Endothelial cell of umbilical vein (primary cell): Measurements from ENCODE around the gene LAMB2. TPM values are rescaled to one million over a fixed set of nuclear protein-coding genes. Genes with fewer than 3 reads are reported as not detected.
A peak's percentile ranks its signal among the peaks of the same experiment; 100 is the strongest.

Experiments
- BruUV-seq: library from RNA; stranded (reverse); fragments of 400-500 nt; replicated peaks from 2 replicates; lab custom pipeline; 2021; lab: Mats Ljungman, UMichigan
- CTCF ChIA-PET: fragments of 300-600, 350-600 bp; sonication (Branson Sonifier 250); formaldehyde crosslinking; loops from one replicate; lab custom pipeline; 2021; ENCODE audit warnings: antibody characterized with exemption, inconsistent platforms; lab: Charles Lee
- POLR2A ChIA-PET: fragments of 300-600, 350-600 bp; sonication (Branson Sonifier 250); formaldehyde crosslinking; loops from one replicate; lab custom pipeline; 2021; ENCODE audit warnings: antibody characterized with exemption, inconsistent platforms; lab: Charles Lee
- DNase-seq: peaks from one replicate; pipeline ENCODE4 v3.0.0-alpha.2; 2011; ENCODE audit warnings: low read depth, low spot score
- FAIRE-seq: peaks from 2 replicates; lab custom pipeline; 2011; peaks lifted over from hg19 to GRCh38; lab: Jason Lieb, UNC
- H2AFZ ChIP-seq: 2 replicates; pipeline ENCODE4 v1.6.0; 2012; ENCODE audit warnings: low read depth, low read length, control low read depth, inconsistent platforms
- H3K27ac ChIP-seq: 2 replicates; pipeline ENCODE4 v1.5.1; 2011; ENCODE audit warnings: low read depth, mild to moderate bottlenecking, control low read depth, low read length, moderate library complexity; ENCODE audit not compliant: insufficient read depth
- H3K27me3 ChIP-seq, 2 experiments: 2 replicates each; pipeline versions ENCODE4 v1.6.0 to v1.6.1; 2011; ENCODE audit warnings: low read length in 2 of 2, mixed read lengths in 1 of 2; ENCODE audit not compliant: control insufficient read depth in 2 of 2, insufficient read depth in 2 of 2
- H3K36me3 ChIP-seq, 2 experiments: 2 replicates in 1 of 2; 3 replicates in 1 of 2; pipeline ENCODE4 v1.5.1; 2011; ENCODE audit warnings: low read length in 2 of 2, mild to moderate bottlenecking in 1 of 2, moderate library complexity in 1 of 2; ENCODE audit not compliant: control insufficient read depth in 2 of 2, insufficient read depth in 2 of 2; ENCODE audit errors: extremely low read depth in 1 of 2
- H3K4me1 ChIP-seq: 3 replicates; pipeline ENCODE4 v1.5.1; 2011; ENCODE audit warnings: mild to moderate bottlenecking, low read length; ENCODE audit not compliant: control insufficient read depth, insufficient read depth; ENCODE audit errors: extremely low read depth
- H3K4me2 ChIP-seq: 2 replicates; pipeline ENCODE4 v1.6.1; 2011; ENCODE audit warnings: low read length, control low read depth, mixed read lengths; ENCODE audit not compliant: insufficient read depth
- H3K4me3 ChIP-seq, 3 experiments: fragments of 200-600 bp in 1 of 3; sonication (generic), shearing (Covaris generic) in 1 of 3; replicated peaks in 1 of 3; 2 replicates each; pipeline ENCODE4 v1.5.1; 2011 to 2016; ENCODE audit warnings: control low read depth in 3 of 3, low read length in 3 of 3, mild to moderate bottlenecking in 2 of 3, inconsistent platforms in 1 of 3, low read depth in 1 of 3, moderate library complexity in 1 of 3; ENCODE audit not compliant: insufficient read depth in 1 of 3
- H3K79me2 ChIP-seq: 2 replicates; pipeline ENCODE4 v1.6.0; 2012; ENCODE audit warnings: low read length, inconsistent platforms; ENCODE audit not compliant: control insufficient read depth, insufficient read depth
- H3K9ac ChIP-seq: replicated peaks from 2 replicates; pipeline ENCODE3; 2011; ENCODE audit warnings: low read length, control low read depth; ENCODE audit not compliant: insufficient read depth; ENCODE audit errors: extremely low read depth
- H3K9me1 ChIP-seq: replicated peaks from 3 replicates; pipeline ENCODE4 v1.6.0; 2011; ENCODE audit warnings: mild to moderate bottlenecking, low read length; ENCODE audit not compliant: control insufficient read depth, insufficient read depth; ENCODE audit errors: extremely low read depth
- H3K9me3 ChIP-seq: replicated peaks from 2 replicates; pipeline ENCODE4 v1.5.1; 2012; ENCODE audit warnings: low read length, inconsistent platforms; ENCODE audit not compliant: control insufficient read depth, insufficient read depth
- H4K20me1 ChIP-seq: replicated peaks from 2 replicates; pipeline ENCODE3; 2011; ENCODE audit warnings: mild to moderate bottlenecking, low read length; ENCODE audit not compliant: control insufficient read depth, insufficient read depth; ENCODE audit errors: extremely low read depth
- CTCF ChIP-seq, 2 donors: IDR thresholded peaks; 1 replicate in 1 of 2; 2 replicates in 1 of 2; pipeline ENCODE4 v1.5.1; 2011; ENCODE audit warnings: low read length in 2 of 2, mild to moderate bottlenecking in 2 of 2, moderate library complexity in 2 of 2, control low read depth in 1 of 2, inconsistent platforms in 1 of 2, low read depth in 1 of 2; ENCODE audit not compliant: insufficient read depth in 1 of 2; ENCODE audit errors: extremely low read depth in 1 of 2
- EZH2 ChIP-seq: IDR thresholded peaks from 2 replicates; pipeline ENCODE4 v1.6.1; 2012; ENCODE audit warnings: borderline replicate concordance, low read depth, mild to moderate bottlenecking, moderate library complexity, low read length, inconsistent platforms; ENCODE audit not compliant: severe bottlenecking
- FOS ChIP-seq: IDR thresholded peaks from 2 replicates; pipeline ENCODE4 v1.6.1; 2011; ENCODE audit warnings: mild to moderate bottlenecking, low read length, moderate library complexity, borderline replicate concordance; ENCODE audit not compliant: insufficient read depth
- GATA2 ChIP-seq: IDR thresholded peaks from 2 replicates; pipeline ENCODE4 v1.7.0; 2011; ENCODE audit warnings: low read depth, mild to moderate bottlenecking, moderate library complexity, mixed read lengths, low read length; ENCODE audit not compliant: insufficient read length, insufficient read depth
- JUN ChIP-seq: IDR thresholded peaks from 2 replicates; pipeline ENCODE4 v1.6.1; 2011; ENCODE audit warnings: borderline replicate concordance, low read depth; ENCODE audit not compliant: insufficient read length, insufficient read depth
- MAX ChIP-seq: IDR thresholded peaks from 2 replicates; pipeline ENCODE4 v1.6.1; 2011; ENCODE audit not compliant: insufficient read depth, insufficient read length
- MYC ChIP-seq: IDR thresholded peaks from one replicate; pipeline ENCODE4 v1.6.1; 2011; ENCODE audit warnings: mild to moderate bottlenecking, low read depth, low read length
- POLR2A ChIP-seq: IDR thresholded peaks from 2 replicates; pipeline ENCODE4 v1.6.1; 2012; ENCODE audit warnings: low read depth, mild to moderate bottlenecking, control low read depth, low read length
- POLR2AphosphoS5 ChIP-seq: IDR thresholded peaks from 2 replicates; pipeline ENCODE4 v1.6.1; 2012; ENCODE audit warnings: low read depth, mild to moderate bottlenecking, control low read depth, low read length, moderate library complexity; ENCODE audit not compliant: insufficient read depth
- dilution Hi-C: fragments of 300-500 bp; cut with MboI; formaldehyde crosslinking; loops from one replicate; pipeline ENCODE4 v1.15.0; 2019; ENCODE audit warnings: low sequenced_read_pairs; ENCODE audit not compliant: extremely low pct_ligation_motif_present
- intact Hi-C: fragments of 100-400 bp; cut with micrococcal nuclease; formaldehyde crosslinking; loops from one replicate; pipeline ENCODE4 v1.10.0; 2022
- polyA plus RNA-seq, 4 experiments: library from polyadenylated mRNA; depleted of rRNA in 3 of 4; stranded (reverse) in 3 of 4; unstranded in 1 of 4; fragments of >200 nt; gene quantifications; 2 replicates each; pipeline versions ENCODE4 v1.2.1 to v1.2.3, GENCODE V29; 2011 to 2012; ENCODE audit warnings: missing spikeins in 1 of 4
- total RNA-seq: library from RNA; stranded (reverse); gene quantifications from 2 replicates; pipeline ENCODE4 v1.2.3, GENCODE V29; 2021

LAMB2 gene
- total and polyA plus RNA-seq, 2 donors (not counting 3 experiments of a cell fraction or from before 2014, with no cell fraction given) = 423 to 764 TPM

GRCh38 chr3:49158103-49158709 lies 25.4 kb upstream of the LAMB2 start:
- Histone ChIP-seq H3K36me3 (peaks cover 0 to 9% of the 10 kb centered on the region in 2 experiments), H3K9me1 (no peaks in the 10 kb centered on the region), H3K4me1 (no peaks in the 10 kb centered on the region), H3K9ac (no peak overlapping the region), H3K9me3 (no peaks in the 10 kb centered on the region), H3K4me3 (no peak overlapping the region), H4K20me1 (no peaks in the 10 kb centered on the region), H3K79me2 (no peaks in the 10 kb centered on the region), H2AFZ (no peak overlapping the region), H3K4me2 (no peak overlapping the region), H3K27ac (no peak overlapping the region), H3K27me3 (no peaks in the 10 kb centered on the region)
- dilution Hi-C loops (no loop called here), intact Hi-C loops (loop anchor here (2.0 kb wide), 1 partner anchor 169 kb away; no protein-coding TSS in a partner anchor)
- DNase-seq (no peak), FAIRE-seq (peak; percentile 48)
- POLR2A ChIA-PET = no interaction called here
- BruUV-seq = no TSS peak
- TF ChIP-seq CTCF (IDR thresholded peaks at IDR 0.05; ENCODE audit: extremely low read depth in 1 of 2, insufficient read depth in 1 of 2, low read depth in 1 of 2, low read length in 2 of 2) = peak; percentile 12 to 19
- TF ChIP-seq JUN = no peak
- no peak for TF ChIP-seq POLR2AphosphoS5
- CTCF ChIA-PET = interaction anchor here (1.3 to 1.8 kb wide), 3 partner anchors 13 to 291 kb away, joined by 4 to 7 read pairs (median 4); partner anchors contain the start of genes KLHDC8B and LAMB2

GRCh38 chr3:49157289-49157688 lies 24.4 kb upstream of the LAMB2 start:
- intact Hi-C loops = no loop called here
- Histone ChIP-seq H2AFZ (no peak overlapping the region), H3K9me3 (no peaks in the 10 kb centered on the region), H3K4me3 (no peak overlapping the region), H3K9ac (no peak overlapping the region), H3K36me3 (peaks cover 0 to 2% of the 10 kb centered on the region in 2 experiments), H3K4me2 (no peak overlapping the region), H3K79me2 (no peaks in the 10 kb centered on the region), H3K27ac (no peak overlapping the region), H3K27me3 (no peaks in the 10 kb centered on the region), H4K20me1 (no peaks in the 10 kb centered on the region), H3K4me1 (no peaks in the 10 kb centered on the region), H3K9me1 (no peaks in the 10 kb centered on the region)
- no TSS peak for BruUV-seq
- FAIRE-seq (peak; percentile 63), DNase-seq (no peak)
- CTCF ChIA-PET = interaction anchor here (1.1 to 1.6 kb wide), 3 partner anchors 14 to 292 kb away, joined by 3 to 7 read pairs (median 4); partner anchors contain the start of gene KLHDC8B
- TF ChIP-seq FOS (no peak), POLR2A (no peak), EZH2 (no peak), CTCF (IDR thresholded peaks at IDR 0.05; ENCODE audit: extremely low read depth in 1 of 2, insufficient read depth in 1 of 2, low read depth in 1 of 2, low read length in 2 of 2) (no peak), JUN (no peak), POLR2AphosphoS5 (no peak), MAX (no peak), GATA2 (no peak), MYC (no peak)
- dilution Hi-C loops = no loop called here
- POLR2A ChIA-PET = no interaction called here
